ENCODE measurements around the gene SPPL2C.

The SPPL2C gene

GRCh38 chr17:45828171-45828570 is 16.5 kb upstream of the SPPL2C start:
- no peak overlapping the region for H3K27ac ChIP-seq
- TF ChIP-seq, protein P1, sequence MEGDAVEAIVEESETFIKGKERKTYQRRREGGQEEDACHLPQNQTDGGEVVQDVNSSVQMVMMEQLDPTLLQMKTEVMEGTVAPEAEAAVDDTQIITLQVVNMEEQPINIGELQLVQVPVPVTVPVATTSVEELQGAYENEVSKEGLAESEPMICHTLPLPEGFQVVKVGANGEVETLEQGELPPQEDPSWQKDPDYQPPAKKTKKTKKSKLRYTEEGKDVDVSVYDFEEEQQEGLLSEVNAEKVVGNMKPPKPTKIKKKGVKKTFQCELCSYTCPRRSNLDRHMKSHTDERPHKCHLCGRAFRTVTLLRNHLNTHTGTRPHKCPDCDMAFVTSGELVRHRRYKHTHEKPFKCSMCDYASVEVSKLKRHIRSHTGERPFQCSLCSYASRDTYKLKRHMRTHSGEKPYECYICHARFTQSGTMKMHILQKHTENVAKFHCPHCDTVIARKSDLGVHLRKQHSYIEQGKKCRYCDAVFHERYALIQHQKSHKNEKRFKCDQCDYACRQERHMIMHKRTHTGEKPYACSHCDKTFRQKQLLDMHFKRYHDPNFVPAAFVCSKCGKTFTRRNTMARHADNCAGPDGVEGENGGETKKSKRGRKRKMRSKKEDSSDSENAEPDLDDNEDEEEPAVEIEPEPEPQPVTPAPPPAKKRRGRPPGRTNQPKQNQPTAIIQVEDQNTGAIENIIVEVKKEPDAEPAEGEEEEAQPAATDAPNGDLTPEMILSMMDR (IDR thresholded peaks at IDR 0.05): no peak
- TF ChIP-seq ZFX (IDR thresholded peaks at IDR 0.05; ENCODE audit: borderline replicate concordance): no peak

DNA sequence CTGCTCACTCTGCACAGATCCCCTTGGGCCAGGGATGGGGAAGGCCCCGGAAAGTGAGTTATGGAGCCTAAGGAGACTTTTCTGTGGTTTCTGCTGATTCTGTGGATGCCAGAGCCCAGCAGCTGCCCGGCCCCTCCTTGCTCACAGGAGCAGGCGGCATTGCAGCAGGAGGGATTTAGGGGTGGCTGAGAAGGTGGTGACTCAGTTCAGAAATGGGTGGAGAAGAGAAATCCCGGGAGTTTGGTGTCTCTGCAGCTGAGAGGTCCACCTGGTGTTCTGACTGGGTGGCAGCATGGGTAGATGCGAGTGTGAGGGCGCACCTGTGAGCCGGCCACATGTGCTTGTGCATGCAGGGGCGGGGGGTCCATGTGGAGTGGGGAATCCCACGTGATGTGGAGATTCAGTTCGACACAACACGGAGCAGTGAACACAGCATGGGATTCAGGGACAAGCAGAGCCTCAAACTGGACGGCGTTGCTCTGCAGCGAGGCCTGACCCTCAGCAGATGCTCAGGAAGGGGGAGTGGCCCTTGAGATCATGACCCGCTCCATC is 16.0 kb upstream of the SPPL2C start:
- no peak overlapping the region for H3K27ac ChIP-seq

DNA sequence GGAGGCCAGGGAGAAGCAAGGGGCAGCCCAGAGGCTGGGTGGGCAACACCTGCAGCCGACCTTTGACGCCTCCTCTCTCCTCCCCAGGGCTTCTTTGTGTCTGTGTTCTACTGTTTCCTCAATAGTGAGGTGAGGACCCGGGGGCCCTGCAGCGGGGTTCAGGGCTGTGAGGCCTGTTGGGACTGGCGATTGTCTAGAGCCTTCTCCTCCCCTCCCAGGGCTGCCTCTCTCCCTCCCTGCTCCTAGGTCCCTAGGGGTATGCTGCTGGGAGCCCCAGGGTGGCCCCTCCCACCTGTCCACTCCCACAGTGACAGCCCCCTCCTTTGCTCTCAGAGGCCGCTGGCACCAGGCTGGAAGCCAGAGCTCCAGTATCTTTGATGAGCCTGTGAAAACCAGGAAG is 10.8 kb upstream of the SPPL2C start:
- no peak overlapping the region for H3K27ac ChIP-seq
- TF ChIP-seq, protein P1 (IDR thresholded peaks at IDR 0.05): no peak

More for the DNA sequence above, 16.0 kb upstream of the SPPL2C start:
- TF ChIP-seq, protein P1 (IDR thresholded peaks at IDR 0.05): no peak
- TF ChIP-seq ZFX (IDR thresholded peaks at IDR 0.05; ENCODE audit: borderline replicate concordance): no peak

GRCh38 chr17:45834471-45835396 is 9.9 kb upstream of the SPPL2C start:
- no peak overlapping the region for H3K27ac ChIP-seq
- TF ChIP-seq ZFX (IDR thresholded peaks at IDR 0.05; ENCODE audit: borderline replicate concordance): no peak
- TF ChIP-seq, protein P1 (IDR thresholded peaks at IDR 0.05): no peak

DNA sequence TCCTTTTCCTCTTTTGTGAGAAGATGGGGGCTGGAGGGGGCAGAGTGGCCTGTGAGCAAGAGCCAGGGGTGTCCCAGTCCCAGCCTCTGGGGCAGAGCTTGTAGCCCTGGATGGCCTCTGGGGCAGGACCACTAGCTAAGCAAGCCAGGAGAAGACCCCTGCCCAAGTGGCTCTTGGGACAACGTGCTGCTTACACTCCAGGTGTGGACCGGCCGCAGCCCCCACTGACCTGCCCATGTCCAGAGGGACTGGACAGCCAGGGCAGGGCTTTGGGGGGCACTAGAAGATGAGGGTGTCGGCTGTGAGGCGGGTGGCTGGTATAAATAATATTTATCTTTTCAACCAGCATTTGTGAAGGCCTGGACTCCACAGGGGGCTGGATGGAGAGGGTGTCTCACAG is 9.2 kb upstream of the SPPL2C start:
- no peak overlapping the region for H3K27ac ChIP-seq
- no peak for TF ChIP-seq ZFX (IDR thresholded peaks at IDR 0.05; ENCODE audit: borderline replicate concordance)
- TF ChIP-seq, protein P1 (IDR thresholded peaks at IDR 0.05): no peak

- no peak for TF ChIP-seq ZFX (IDR thresholded peaks at IDR 0.05; ENCODE audit: borderline replicate concordance)
- TF ChIP-seq, protein P1 (IDR thresholded peaks at IDR 0.05): no peak
- H3K27ac ChIP-seq: no peak overlapping the region
Observed at GRCh38 chr17:45836047-45837044, 8.3 kb upstream of the SPPL2C start.

Data from 22Rv1 (cell line).